ENCODE data around the gene WASL. TPM values are rescaled to one million over a fixed set of nuclear protein-coding genes. Genes with fewer than 3 reads are reported as not detected.

WASL gene
- total RNA-seq, 1 experiment from 2014 or later, result 4.1 TPM

DNA sequence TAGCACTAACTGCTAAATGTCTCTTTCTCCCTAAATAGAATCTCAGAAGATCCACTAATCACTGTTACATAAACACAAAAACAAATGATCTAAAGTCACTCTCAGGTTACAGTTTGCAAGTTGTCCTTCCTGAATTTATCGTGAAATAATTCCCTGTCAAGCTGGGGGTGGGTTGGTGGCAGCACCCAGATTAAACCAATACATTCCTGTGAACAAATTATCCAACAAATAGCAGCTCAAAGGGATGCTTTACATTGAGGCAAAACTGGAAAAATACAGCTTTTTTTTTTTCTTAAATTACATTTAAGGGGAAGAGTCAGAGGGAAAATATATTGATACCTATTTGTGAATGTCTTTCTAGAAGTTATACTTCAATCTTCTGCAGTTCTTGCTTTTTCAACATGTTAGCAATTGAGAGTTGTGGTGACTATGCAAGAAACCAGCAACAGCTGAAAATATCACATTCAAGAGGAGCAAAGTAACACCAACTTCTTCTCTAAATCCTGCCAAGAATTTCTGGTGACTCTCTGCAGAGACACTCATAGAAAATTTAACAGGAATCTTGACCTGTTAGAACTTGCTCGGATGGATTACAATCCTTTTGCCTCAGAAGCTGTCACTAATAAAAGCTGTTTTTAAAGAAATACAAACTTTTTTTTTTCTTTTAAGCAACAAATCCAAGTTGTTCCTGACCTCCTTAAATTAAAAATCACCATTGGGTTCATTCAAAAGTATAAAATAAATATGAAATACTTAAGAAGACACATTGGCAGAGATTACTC, 74.2 kb downstream of the WASL start:
- no peak for DNase-seq (ENCODE audit: low read depth)
- in situ Hi-C loops (cut with HindIII; ENCODE audit: low pct_unique_long_range_greater_than_20kb, low sequenced_read_pairs), result no loop called here

- in situ Hi-C loops (cut with HindIII; ENCODE audit: low pct_unique_long_range_greater_than_20kb, low sequenced_read_pairs), result no loop called here
- no peak for DNase-seq (ENCODE audit: low read depth)
Observed at GRCh38 chr7:123673752-123674398, 74.9 kb downstream of the WASL start.

DNA sequence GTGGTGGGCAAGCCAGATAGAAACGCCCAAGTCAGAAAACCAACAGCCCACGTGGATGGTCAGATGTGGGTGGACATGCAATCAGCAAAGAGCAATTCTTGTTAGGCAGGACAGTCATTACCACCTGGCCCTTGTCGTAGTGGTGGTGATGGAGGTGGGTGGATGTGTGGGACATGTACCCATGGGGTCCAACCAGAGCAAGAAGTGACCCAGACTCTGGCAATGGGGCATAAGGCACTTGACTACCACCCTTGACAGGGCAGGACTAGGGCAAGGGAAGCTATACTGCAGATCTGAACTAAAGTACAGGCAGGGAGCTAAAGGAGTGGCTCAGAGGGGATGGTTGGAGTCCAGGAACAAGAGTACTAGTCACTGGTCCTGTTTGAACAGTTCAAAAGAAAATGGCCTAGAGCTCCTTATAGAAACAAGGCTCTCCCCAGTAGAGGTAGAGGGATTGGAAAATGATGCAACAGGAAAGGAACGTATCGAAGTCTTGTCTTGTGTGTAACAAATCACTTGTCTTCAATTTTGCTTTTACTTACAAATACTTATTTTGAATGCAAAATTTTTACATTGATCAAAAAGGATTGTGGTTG, 75.6 kb downstream of the WASL start:
- in situ Hi-C loops (cut with HindIII; ENCODE audit: low pct_unique_long_range_greater_than_20kb, low sequenced_read_pairs), result no loop called here
- DNase-seq (ENCODE audit: low read depth), result no peak

DNA sequence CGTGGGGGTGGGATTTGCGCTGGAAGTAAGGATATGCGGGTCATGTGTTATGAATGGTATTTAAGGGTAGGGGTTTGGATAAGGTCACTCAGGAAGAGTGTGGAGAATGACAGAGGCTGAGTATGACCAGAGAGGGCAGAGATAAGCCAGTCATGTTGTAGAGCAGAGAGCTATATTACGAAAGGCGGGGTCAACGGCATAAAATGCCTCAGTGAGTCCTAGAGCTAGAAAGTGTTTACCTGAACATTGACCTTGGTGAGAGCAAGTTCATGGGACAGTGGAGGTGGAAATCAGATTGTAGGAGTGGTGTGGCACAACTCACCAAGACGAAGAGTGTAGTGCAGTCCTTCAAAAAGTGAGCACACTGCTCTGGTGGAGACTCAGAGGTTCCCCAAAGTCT, 79.3 kb downstream of the WASL start:
- no peak for DNase-seq (ENCODE audit: low read depth)

GRCh38 chr7:123666492-123666891, 82.3 kb downstream of the WASL start:
- no peak for DNase-seq (ENCODE audit: low read depth)
- in situ Hi-C loops (cut with HindIII; ENCODE audit: low pct_unique_long_range_greater_than_20kb, low sequenced_read_pairs), result no loop called here

More for the DNA sequence above, 79.3 kb downstream of the WASL start:
- in situ Hi-C loops (cut with HindIII; ENCODE audit: low pct_unique_long_range_greater_than_20kb, low sequenced_read_pairs), result no loop called here

DNA sequence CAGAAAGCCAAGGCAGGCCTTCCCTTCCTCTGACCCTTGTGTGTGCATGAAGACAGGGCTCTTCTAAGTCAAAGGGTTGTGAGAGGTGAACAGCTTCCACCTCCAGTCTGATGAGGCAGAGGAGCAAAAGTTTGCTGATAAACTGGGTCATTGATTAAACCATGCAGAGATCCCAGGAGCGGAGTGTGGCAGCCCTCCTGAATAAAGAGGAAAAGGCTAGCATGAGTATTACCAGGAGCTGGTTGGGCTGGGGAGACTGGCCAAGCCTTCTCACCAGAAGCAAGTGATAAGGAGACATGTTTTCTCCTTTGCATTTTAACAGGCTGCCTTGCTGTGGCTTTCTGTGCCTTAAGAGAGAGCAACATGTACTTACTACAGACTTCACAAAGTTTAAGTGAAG, 82.9 kb downstream of the WASL start:
- DNase-seq (ENCODE audit: low read depth), result no peak
- in situ Hi-C loops (cut with HindIII; ENCODE audit: low pct_unique_long_range_greater_than_20kb, low sequenced_read_pairs), result no loop called here

GRCh38 chr7:123665157-123665556, 83.6 kb downstream of the WASL start:
- DNase-seq (ENCODE audit: low read depth), result no peak
- in situ Hi-C loops (cut with HindIII; ENCODE audit: low pct_unique_long_range_greater_than_20kb, low sequenced_read_pairs), result no loop called here

- in situ Hi-C loops (cut with HindIII; ENCODE audit: low pct_unique_long_range_greater_than_20kb, low sequenced_read_pairs), result no loop called here
- no peak for DNase-seq (ENCODE audit: low read depth)
Observed at GRCh38 chr7:123663200-123663599, 85.6 kb downstream of the WASL start.

- in situ Hi-C loops (cut with HindIII; ENCODE audit: low pct_unique_long_range_greater_than_20kb, low sequenced_read_pairs), result no loop called here
- no peak for DNase-seq (ENCODE audit: low read depth)
Observed at GRCh38 chr7:123662755-123663154, 86.0 kb downstream of the WASL start.

DNA sequence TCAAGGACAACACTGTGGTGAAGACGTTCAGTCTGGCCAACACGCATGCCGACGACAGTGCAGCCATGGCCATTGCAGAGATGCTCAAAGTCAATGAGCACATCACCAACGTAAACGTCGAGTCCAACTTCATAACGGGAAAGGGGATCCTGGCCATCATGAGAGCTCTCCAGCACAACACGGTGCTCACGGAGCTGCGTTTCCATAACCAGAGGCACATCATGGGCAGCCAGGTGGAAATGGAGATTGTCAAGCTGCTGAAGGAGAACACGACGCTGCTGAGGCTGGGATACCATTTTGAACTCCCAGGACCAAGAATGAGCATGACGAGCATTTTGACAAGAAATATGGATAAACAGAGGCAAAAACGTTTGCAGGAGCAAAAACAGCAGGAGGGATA, 86.5 kb downstream of the WASL start:
- no peak for DNase-seq (ENCODE audit: low read depth)
- in situ Hi-C loops (cut with HindIII; ENCODE audit: low pct_unique_long_range_greater_than_20kb, low sequenced_read_pairs), result no loop called here

DNA sequence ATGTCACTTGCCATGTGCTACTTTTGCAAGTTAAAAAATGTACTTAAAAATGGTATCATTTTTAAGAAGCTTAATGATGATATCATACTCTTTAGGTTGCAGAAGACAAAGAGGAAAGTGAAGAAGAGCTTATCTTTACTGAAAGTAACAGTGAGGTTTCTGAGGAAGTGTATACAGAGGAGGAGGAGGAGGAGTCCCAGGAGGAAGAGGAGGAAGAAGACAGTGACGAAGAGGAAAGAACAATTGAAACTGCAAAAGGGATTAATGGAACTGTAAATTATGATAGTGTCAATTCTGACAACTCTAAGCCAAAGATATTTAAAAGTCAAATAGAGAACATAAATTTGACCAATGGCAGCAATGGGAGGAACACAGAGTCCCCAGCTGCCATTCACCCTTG, 87.0 kb downstream of the WASL start:
- in situ Hi-C loops (cut with HindIII; ENCODE audit: low pct_unique_long_range_greater_than_20kb, low sequenced_read_pairs), result no loop called here
- no peak for DNase-seq (ENCODE audit: low read depth)

DNA sequence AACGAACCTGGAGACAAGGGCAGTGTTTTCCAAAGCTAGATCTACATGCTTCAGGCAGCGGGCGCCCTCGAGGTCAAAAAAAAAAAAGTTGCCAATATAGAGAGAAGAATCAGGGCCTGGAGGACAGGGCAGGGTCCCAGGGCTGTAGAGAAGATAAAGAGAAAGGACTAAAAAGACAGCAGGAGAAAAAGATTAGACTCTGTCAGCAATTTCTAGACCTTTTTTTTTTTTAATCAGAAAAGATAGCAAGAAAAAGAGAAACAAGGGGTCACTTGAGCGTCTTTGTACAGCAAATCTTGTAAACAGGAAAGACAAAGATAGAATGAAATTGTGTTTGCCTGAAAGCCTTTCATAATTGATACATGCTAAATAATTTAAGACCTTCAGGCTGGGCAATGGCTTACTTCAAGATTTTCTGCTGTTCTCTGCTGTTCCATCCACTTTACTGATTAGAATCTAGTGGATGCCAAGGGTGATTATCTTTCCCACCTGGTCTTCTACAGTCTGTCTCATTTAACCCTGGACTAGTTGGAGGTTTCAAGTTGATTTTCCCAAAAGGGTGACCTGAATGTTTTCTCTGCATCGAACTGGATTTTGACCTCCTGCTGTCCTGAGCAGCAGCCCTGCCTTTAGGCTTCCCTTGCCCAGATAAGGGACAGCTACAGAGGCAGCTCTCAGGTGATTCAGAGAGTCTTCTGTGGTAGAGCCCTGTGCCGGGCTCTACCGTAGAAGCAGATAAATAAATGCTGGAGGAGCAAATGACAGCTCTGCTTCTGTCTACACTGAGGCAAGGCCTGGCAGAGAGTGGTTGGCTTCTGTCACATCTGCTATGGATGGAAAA, 88.1 kb downstream of the WASL start:
- DNase-seq (ENCODE audit: low read depth), result no peak
- in situ Hi-C loops (cut with HindIII; ENCODE audit: low pct_unique_long_range_greater_than_20kb, low sequenced_read_pairs), result no loop called here

- in situ Hi-C loops (cut with HindIII; ENCODE audit: low pct_unique_long_range_greater_than_20kb, low sequenced_read_pairs), result no loop called here
Observed at GRCh38 chr7:123658023-123658422, 90.8 kb downstream of the WASL start.

GRCh38 chr7:123657304-123657685, 91.5 kb downstream of the WASL start:
- in situ Hi-C loops (cut with HindIII; ENCODE audit: low pct_unique_long_range_greater_than_20kb, low sequenced_read_pairs), result no loop called here
- DNase-seq (ENCODE audit: low read depth), result no peak

More at GRCh38 chr7:123658023-123658422, 90.8 kb downstream of the WASL start:
- DNase-seq (ENCODE audit: low read depth), result no peak

- in situ Hi-C loops (cut with HindIII; ENCODE audit: low pct_unique_long_range_greater_than_20kb, low sequenced_read_pairs), result no loop called here
- DNase-seq (ENCODE audit: low read depth), result no peak
Observed at GRCh38 chr7:123656544-123657303, 92.1 kb downstream of the WASL start.

- in situ Hi-C loops (cut with HindIII; ENCODE audit: low pct_unique_long_range_greater_than_20kb, low sequenced_read_pairs), result no loop called here
- DNase-seq (ENCODE audit: low read depth), result no peak
Observed at GRCh38 chr7:123655614-123656013, 93.2 kb downstream of the WASL start, which contains the start of gene LMOD2. Gene LMOD2, plus strand, starts transcription at chr7:123655866. Its CDS starts 98 bp downstream, at chr7:123655964.

DNA sequence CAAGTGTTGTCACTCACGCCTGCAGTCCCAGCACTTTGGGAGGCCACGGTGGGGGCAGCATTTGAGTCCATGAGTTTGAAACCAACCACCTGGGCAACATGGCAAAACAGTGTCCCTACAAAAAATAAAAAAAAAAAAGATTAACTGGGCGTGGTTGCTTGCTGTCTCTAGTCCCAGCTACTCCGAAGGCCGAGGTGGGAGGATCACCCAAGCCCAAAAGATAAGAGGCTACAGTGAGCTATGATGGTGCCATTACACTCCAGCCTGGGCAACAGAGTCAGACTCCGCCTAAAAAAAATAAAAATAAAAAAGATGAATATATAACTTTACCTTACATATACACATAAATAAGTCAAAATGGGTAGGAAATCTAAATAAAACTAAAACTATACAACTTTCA, 95.6 kb downstream of the WASL start:
- in situ Hi-C loops (cut with HindIII; ENCODE audit: low pct_unique_long_range_greater_than_20kb, low sequenced_read_pairs), result no loop called here
- no peak for DNase-seq (ENCODE audit: low read depth)

- no peak for DNase-seq (ENCODE audit: low read depth)
- in situ Hi-C loops (cut with HindIII; ENCODE audit: low pct_unique_long_range_greater_than_20kb, low sequenced_read_pairs), result no loop called here
Observed at GRCh38 chr7:123652406-123652805, 96.4 kb downstream of the WASL start.
